GM23338 (cell line): ENCODE measurements around the gene GNAI3. TPM values are rescaled to one million over a fixed set of nuclear protein-coding genes. Genes with fewer than 3 reads are reported as not detected.

Experiments
- ATAC-seq: fragments of 200-7000 bp; cut with Tn5 transposase; 3 replicates; pipeline ENCODE4 v1.9.1; 2020
- DNase-seq: peaks from one replicate; pipeline ENCODE4 v3.0.0-alpha.2; 2015; ENCODE audit warnings: low spot score
- H2AFZ ChIP-seq: fragments of 200-600 bp; sonication (generic); 2 replicates; pipeline ENCODE4 v1.8.0; 2016; ENCODE audit warnings: antibody characterized with exemption, mild to moderate bottlenecking, moderate library complexity
- H3F3A ChIP-seq: fragments of 200-600 bp; sonication (generic); replicated peaks from 2 replicates; pipeline ENCODE4 v1.8.0; 2017; ENCODE audit warnings: antibody characterized with exemption, mixed run types, low read depth
- H3K27ac ChIP-seq: fragments of 200-600 bp; sonication (generic); 2 replicates; pipeline ENCODE4 v1.6.1; 2016; ENCODE audit warnings: low read depth
- H3K27me3 ChIP-seq: fragments of 200-600 bp; sonication (generic); 2 replicates; pipeline ENCODE4 v1.8.0; 2016; ENCODE audit warnings: mild to moderate bottlenecking, mixed run types, moderate library complexity; ENCODE audit not compliant: insufficient read depth
- H3K36me3 ChIP-seq: fragments of 200-600 bp; sonication (generic); 2 replicates; pipeline ENCODE4 v1.8.0; 2016; ENCODE audit warnings: mild to moderate bottlenecking; ENCODE audit not compliant: insufficient read depth
- H3K4me1 ChIP-seq: fragments of 200-600 bp; sonication (generic); 2 replicates; pipeline ENCODE4 v1.8.0; 2016; ENCODE audit warnings: mild to moderate bottlenecking, moderate library complexity; ENCODE audit not compliant: insufficient read depth
- H3K4me2 ChIP-seq: fragments of 200-600 bp; sonication (generic); 2 replicates; pipeline ENCODE4 v1.7.1; 2017; ENCODE audit warnings: mixed run types
- H3K4me3 ChIP-seq: fragments of 200-600 bp; sonication (generic); 2 replicates; pipeline ENCODE4 v1.6.1; 2016; ENCODE audit warnings: mixed run types
- H3K79me2 ChIP-seq: fragments of 200-600 bp; sonication (generic); replicated peaks from 2 replicates; pipeline ENCODE4 v1.8.0; 2017; ENCODE audit warnings: mild to moderate bottlenecking; ENCODE audit not compliant: insufficient read depth
- H3K9me2 ChIP-seq: fragments of 200-600 bp; sonication (generic); 2 replicates; pipeline ENCODE4 v1.8.0; 2017; ENCODE audit not compliant: insufficient read depth
- H4K20me1 ChIP-seq: fragments of 200-600 bp; sonication (generic); replicated peaks from 2 replicates; pipeline ENCODE4 v1.8.0; 2017; ENCODE audit warnings: mild to moderate bottlenecking; ENCODE audit not compliant: insufficient read depth
- H3K27ac Mint-ChIP-seq: 2 replicates; pipeline ENCODE4 v1.8.0; 2020; ENCODE audit warnings: inconsistent platforms, mild to moderate bottlenecking, moderate library complexity, mixed read lengths
- H3K27me3 Mint-ChIP-seq: 3 replicates; pipeline ENCODE4 v1.8.0; 2022; ENCODE audit warnings: low read depth, mild to moderate bottlenecking, moderate library complexity, mixed read lengths, inconsistent platforms; ENCODE audit not compliant: insufficient read depth, poor library complexity
- H3K36me3 Mint-ChIP-seq: 3 replicates; pipeline ENCODE4 v1.8.0; 2021; ENCODE audit warnings: low read depth, mild to moderate bottlenecking, inconsistent platforms, moderate library complexity, mixed read lengths
- H3K4me1 Mint-ChIP-seq: 3 replicates; pipeline ENCODE4 v1.8.0; 2020; ENCODE audit warnings: mild to moderate bottlenecking, inconsistent platforms, mixed read lengths
- H3K4me3 Mint-ChIP-seq: 3 replicates; pipeline ENCODE4 v1.8.0; 2021; ENCODE audit warnings: moderate library complexity, mild to moderate bottlenecking, inconsistent platforms, mixed read lengths
- H3K9me3 Mint-ChIP-seq: 3 replicates; pipeline ENCODE4 v1.8.0; 2020; ENCODE audit warnings: moderate library complexity, mild to moderate bottlenecking, inconsistent platforms, mixed read lengths
- CREB1 ChIP-seq: fragments of 250-450 bp; sonication (Bioruptor Pico); IDR thresholded peaks from 2 replicates; pipeline ENCODE4 v1.5.0; 2020; ENCODE audit warnings: low read depth, mild to moderate bottlenecking, moderate library complexity
- EZH2phosphoT487 ChIP-seq: fragments of 200-600 bp; sonication (generic); IDR thresholded peaks from one replicate; pipeline ENCODE4 v1.8.1; 2018; ENCODE audit warnings: antibody characterized with exemption; ENCODE audit not compliant: unreplicated experiment
- JUNB ChIP-seq: IDR thresholded peaks from one replicate; pipeline ENCODE4 v1.6.1; 2016; ENCODE audit warnings: antibody characterized with exemption; ENCODE audit not compliant: unreplicated experiment
- POLR2AphosphoS5 ChIP-seq: IDR thresholded peaks from 2 replicates; pipeline ENCODE4 v1.6.1; 2016; ENCODE audit warnings: antibody characterized with exemption, low read depth
- STAT1 ChIP-seq: IDR thresholded peaks from one replicate; pipeline ENCODE4 v1.6.1; 2016; ENCODE audit warnings: antibody characterized with exemption; ENCODE audit not compliant: unreplicated experiment
- polyA plus RNA-seq: library from polyadenylated mRNA; unstranded; fragments of >200 nt; fragmentation: Nextera tagmentation; extraction: Ambion mirVana; gene quantifications from 2 replicates; pipeline ENCODE4 v1.2.1, GENCODE V29; 2016
- total RNA-seq: library from RNA; depleted of rRNA; stranded (reverse); fragments of >200 nt; shearing (Covaris generic); gene quantifications from 2 replicates; pipeline ENCODE4 v1.2.3, GENCODE V29; 2014
- TF ChIP-seq, protein P1 (sequence below): IDR thresholded peaks from one replicate; pipeline ENCODE4 v1.6.1; 2018; ENCODE audit warnings: antibody characterized with exemption; ENCODE audit not compliant: unreplicated experiment
- TF ChIP-seq, protein P2 (sequence below): IDR thresholded peaks from 2 replicates; pipeline ENCODE4 v1.6.1; 2016; ENCODE audit warnings: antibody characterized with exemption

The GNAI3 gene
- total and polyA plus RNA-seq, 2 experiments from 2014 or later: 4.5 to 10.2 TPM

DNA sequence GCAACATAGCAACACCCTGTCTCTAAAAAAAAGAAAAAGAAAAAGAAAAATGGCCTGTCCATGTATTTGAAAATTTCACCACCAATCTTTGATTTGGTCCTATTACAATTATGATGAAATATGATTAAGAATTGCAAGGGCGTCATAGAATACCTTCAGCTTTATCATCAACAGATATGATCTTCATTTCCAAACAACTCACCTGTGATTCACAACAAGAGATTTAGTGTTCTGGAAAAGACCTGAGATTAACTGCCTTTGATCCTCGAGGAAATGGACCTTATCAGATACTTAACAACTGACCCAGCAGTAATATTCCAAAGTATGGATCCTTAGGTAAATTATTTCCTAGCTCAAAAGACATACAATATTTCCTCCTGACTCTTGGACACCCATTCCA is 104.0 kb downstream of the GNAI3 start:
- H3F3A ChIP-seq: peaks cover 6% of the 10 kb centered on the region
- Mint-ChIP-seq H3K27ac (no peak overlapping the region), H3K4me3 (no peak overlapping the region), H3K4me1 (peaks cover 11% of the 10 kb centered on the region), H3K27me3 (peaks cover 5% of the 10 kb centered on the region), H3K36me3 (no peaks in the 10 kb centered on the region), H3K9me3 (no peaks in the 10 kb centered on the region)
- no peak for DNase-seq
- ATAC-seq: no peak
- H3K36me3 ChIP-seq: no peaks in the 10 kb centered on the region
- no peak overlapping the region for H3K4me3 ChIP-seq
- H3K4me2 ChIP-seq: no peak overlapping the region
- no peaks in the 10 kb centered on the region for H3K79me2 ChIP-seq
- no peaks in the 10 kb centered on the region; the same call in 1 of the 2 replicates for H4K20me1 ChIP-seq
- H3K27ac ChIP-seq: no peak overlapping the region
- peaks cover 18% of the 10 kb centered on the region for H3K27me3 ChIP-seq
- H3K4me1 ChIP-seq: peaks cover 10% of the 10 kb centered on the region; the same call in 1 of the 2 replicates
- H3K9me2 ChIP-seq: no peaks in the 10 kb centered on the region
- H2AFZ ChIP-seq: no peak overlapping the region
- TF ChIP-seq, protein P1, sequence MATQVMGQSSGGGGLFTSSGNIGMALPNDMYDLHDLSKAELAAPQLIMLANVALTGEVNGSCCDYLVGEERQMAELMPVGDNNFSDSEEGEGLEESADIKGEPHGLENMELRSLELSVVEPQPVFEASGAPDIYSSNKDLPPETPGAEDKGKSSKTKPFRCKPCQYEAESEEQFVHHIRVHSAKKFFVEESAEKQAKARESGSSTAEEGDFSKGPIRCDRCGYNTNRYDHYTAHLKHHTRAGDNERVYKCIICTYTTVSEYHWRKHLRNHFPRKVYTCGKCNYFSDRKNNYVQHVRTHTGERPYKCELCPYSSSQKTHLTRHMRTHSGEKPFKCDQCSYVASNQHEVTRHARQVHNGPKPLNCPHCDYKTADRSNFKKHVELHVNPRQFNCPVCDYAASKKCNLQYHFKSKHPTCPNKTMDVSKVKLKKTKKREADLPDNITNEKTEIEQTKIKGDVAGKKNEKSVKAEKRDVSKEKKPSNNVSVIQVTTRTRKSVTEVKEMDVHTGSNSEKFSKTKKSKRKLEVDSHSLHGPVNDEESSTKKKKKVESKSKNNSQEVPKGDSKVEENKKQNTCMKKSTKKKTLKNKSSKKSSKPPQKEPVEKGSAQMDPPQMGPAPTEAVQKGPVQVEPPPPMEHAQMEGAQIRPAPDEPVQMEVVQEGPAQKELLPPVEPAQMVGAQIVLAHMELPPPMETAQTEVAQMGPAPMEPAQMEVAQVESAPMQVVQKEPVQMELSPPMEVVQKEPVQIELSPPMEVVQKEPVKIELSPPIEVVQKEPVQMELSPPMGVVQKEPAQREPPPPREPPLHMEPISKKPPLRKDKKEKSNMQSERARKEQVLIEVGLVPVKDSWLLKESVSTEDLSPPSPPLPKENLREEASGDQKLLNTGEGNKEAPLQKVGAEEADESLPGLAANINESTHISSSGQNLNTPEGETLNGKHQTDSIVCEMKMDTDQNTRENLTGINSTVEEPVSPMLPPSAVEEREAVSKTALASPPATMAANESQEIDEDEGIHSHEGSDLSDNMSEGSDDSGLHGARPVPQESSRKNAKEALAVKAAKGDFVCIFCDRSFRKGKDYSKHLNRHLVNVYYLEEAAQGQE: no peak
- no peak for TF ChIP-seq STAT1

DNA sequence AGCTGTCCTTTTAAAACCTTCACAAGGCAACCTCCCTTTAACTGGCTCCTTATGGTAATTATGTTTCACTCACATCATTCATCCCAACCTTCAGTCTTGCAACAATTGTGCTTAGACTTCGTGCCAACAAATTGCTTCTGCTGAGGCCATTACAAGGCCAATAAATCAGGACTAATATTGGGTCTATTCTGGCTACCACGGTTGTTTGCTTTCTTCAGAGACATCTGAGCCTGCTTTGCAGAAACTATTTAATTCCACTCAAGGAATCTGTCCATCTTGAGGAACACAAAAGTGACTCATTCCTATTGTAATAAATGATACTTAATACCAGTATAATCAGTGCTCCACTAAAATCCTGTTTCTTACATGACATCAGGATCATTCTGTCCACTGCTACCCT is 104.9 kb downstream of the GNAI3 start:
- Histone ChIP-seq H3K36me3 (no peaks in the 10 kb centered on the region), H3K4me1 (peaks cover 10% of the 10 kb centered on the region; the same call in 1 of the 2 replicates), H3F3A (peaks cover 6% of the 10 kb centered on the region), H4K20me1 (no peaks in the 10 kb centered on the region; the same call in 1 of the 2 replicates), H3K4me2 (no peak overlapping the region), H3K27ac (no peak overlapping the region), H3K4me3 (no peak overlapping the region), H3K27me3 (peaks cover 18% of the 10 kb centered on the region), H2AFZ (no peak overlapping the region), H3K9me2 (no peaks in the 10 kb centered on the region), H3K79me2 (no peaks in the 10 kb centered on the region)
- H3K4me3 Mint-ChIP-seq: no peak overlapping the region
- H3K27me3 Mint-ChIP-seq: peaks cover 5% of the 10 kb centered on the region
- no peak overlapping the region for H3K27ac Mint-ChIP-seq
- DNase-seq (no peak), ATAC-seq (no peak)
- H3K36me3 Mint-ChIP-seq: no peaks in the 10 kb centered on the region
- TF ChIP-seq CREB1: no peak
- no peak for TF ChIP-seq JUNB
- TF ChIP-seq, protein P1: no peak
- no peak for TF ChIP-seq POLR2AphosphoS5
- TF ChIP-seq, protein P2, sequence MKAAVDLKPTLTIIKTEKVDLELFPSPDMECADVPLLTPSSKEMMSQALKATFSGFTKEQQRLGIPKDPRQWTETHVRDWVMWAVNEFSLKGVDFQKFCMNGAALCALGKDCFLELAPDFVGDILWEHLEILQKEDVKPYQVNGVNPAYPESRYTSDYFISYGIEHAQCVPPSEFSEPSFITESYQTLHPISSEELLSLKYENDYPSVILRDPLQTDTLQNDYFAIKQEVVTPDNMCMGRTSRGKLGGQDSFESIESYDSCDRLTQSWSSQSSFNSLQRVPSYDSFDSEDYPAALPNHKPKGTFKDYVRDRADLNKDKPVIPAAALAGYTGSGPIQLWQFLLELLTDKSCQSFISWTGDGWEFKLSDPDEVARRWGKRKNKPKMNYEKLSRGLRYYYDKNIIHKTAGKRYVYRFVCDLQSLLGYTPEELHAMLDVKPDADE: no peak
- TF ChIP-seq EZH2phosphoT487: no peak
- H3K9me3 Mint-ChIP-seq: no peaks in the 10 kb centered on the region
- H3K4me1 Mint-ChIP-seq: peaks cover 11% of the 10 kb centered on the region
